Large intestine (tissue), 3 donors: ENCODE measurements around the gene GPX6. TPM values are rescaled to one million over a fixed set of nuclear protein-coding genes. Genes with fewer than 3 reads are reported as not detected.
"Not testable (repeated sequence)": the region's sequence is repeated elsewhere in the genome, so short reads cannot be mapped to it uniquely, and the experiment has no call there.

ENCODE experiments used
- DNase-seq, 2 donors: peaks; one replicate each; pipeline versions ENCODE4 v3.0.0 to v3.0.0-alpha.2; 2013
- H3K27ac ChIP-seq: one replicate; pipeline ENCODE4 v1.5.1; 2013; ENCODE audit warnings: low read length
- H3K27me3 ChIP-seq: 2 replicates; pipeline ENCODE4 v1.6.1; 2013; ENCODE audit warnings: low read length; ENCODE audit not compliant: control insufficient read depth, insufficient read depth
- H3K36me3 ChIP-seq: 2 replicates; pipeline ENCODE4 v1.6.1; 2013; ENCODE audit warnings: low read length; ENCODE audit not compliant: control insufficient read depth, insufficient read depth
- H3K4me1 ChIP-seq: one replicate; pipeline ENCODE4 v1.6.1; 2013; ENCODE audit warnings: low read length; ENCODE audit not compliant: control insufficient read depth, insufficient read depth
- H3K4me3 ChIP-seq: one replicate; pipeline ENCODE4 v1.5.1; 2013; ENCODE audit warnings: low read length
- H3K9me3 ChIP-seq: one replicate; pipeline ENCODE4 v1.6.1; 2013; ENCODE audit warnings: mild to moderate bottlenecking, low read depth, low read length, moderate library complexity; ENCODE audit not compliant: control insufficient read depth
- WGBS: methylation state at CpG from one replicate; pipeline ENCODE4 v1.1.5; 2013; ENCODE audit warnings: low lambda C conversion rate; ENCODE audit not compliant: insufficient coverage; 5-methylcytosine and 5-hydroxymethylcytosine counted together
- polyA plus RNA-seq: library from polyadenylated mRNA; unstranded; fragments of 120-200 nt; gene quantifications from one replicate; pipeline ENCODE4 v1.2.1, GENCODE V29; 2013

The GPX6 gene
- polyA plus RNA-seq, 1 donor: not detected

- H3K4me3 ChIP-seq: no peak overlapping the region
- no peak for DNase-seq
- H3K9me3 ChIP-seq: no peaks in the 10 kb centered on the region
- H3K36me3 ChIP-seq: no peaks in the 10 kb centered on the region
- H3K27ac ChIP-seq: no peak overlapping the region
- WGBS: no CpG with 5 or more reads among the region's 3 CpGs
- peaks cover 51% of the 10 kb centered on the region for H3K27me3 ChIP-seq
- H3K4me1 ChIP-seq: no peaks in the 10 kb centered on the region
These were observed 30.1 kb downstream of the GPX6 start for GRCh38 chr6:28485482-28485881.

- DNase-seq: no peak
- Histone ChIP-seq H3K4me1 (no peaks in the 10 kb centered on the region), H3K27me3 (peaks cover 52% of the 10 kb centered on the region), H3K36me3 (no peaks in the 10 kb centered on the region), H3K27ac (no peak overlapping the region), H3K4me3 (no peak overlapping the region), H3K9me3 (no peaks in the 10 kb centered on the region)
- 70% methylated on average over 2 of the region's 9 CpGs for WGBS
These were observed 35.2 kb downstream of the GPX6 start for GRCh38 chr6:28480253-28480932.

GRCh38 chr6:28478518-28478917, 37.1 kb downstream of the GPX6 start:
- no peak for DNase-seq
- H3K4me1 ChIP-seq: no peaks in the 10 kb centered on the region
- H3K9me3 ChIP-seq: no peaks in the 10 kb centered on the region
- H3K27ac ChIP-seq: no peak overlapping the region
- H3K27me3 ChIP-seq: peaks cover 60% of the 10 kb centered on the region
- no peak overlapping the region for H3K4me3 ChIP-seq
- WGBS: 72% methylated on average over 11 of the region's 12 CpGs
- no peaks in the 10 kb centered on the region for H3K36me3 ChIP-seq

- H3K9me3 ChIP-seq: peaks cover 2% of the 10 kb centered on the region
- H3K4me3 ChIP-seq: no peak overlapping the region
- DNase-seq: peak in 1 of 2 donors; percentile 33
- no peaks in the 10 kb centered on the region for H3K36me3 ChIP-seq
- H3K27me3 ChIP-seq: peaks cover 37% of the 10 kb centered on the region
- H3K27ac ChIP-seq: no peak overlapping the region
- no peaks in the 10 kb centered on the region for H3K4me1 ChIP-seq
- 12% methylated on average over 3 of the region's 18 CpGs for WGBS
These were observed 41.0 kb downstream of the GPX6 start for GRCh38 chr6:28474441-28475219.

GRCh38 chr6:28469153-28469745, 46.3 kb downstream of the GPX6 start:
- not testable (repeated sequence) for H3K36me3 ChIP-seq, H3K27me3 ChIP-seq, H3K9me3 ChIP-seq, DNase-seq, H3K4me3 ChIP-seq, H3K4me1 ChIP-seq, H3K27ac ChIP-seq
- WGBS: no CpG with 5 or more reads among the region's 45 CpGs

GRCh38 chr6:28468056-28468455, 47.5 kb downstream of the GPX6 start:
- Histone ChIP-seq H3K4me1 (no peaks in the 10 kb centered on the region), H3K27ac (no peak overlapping the region), H3K27me3 (peaks cover 15% of the 10 kb centered on the region), H3K36me3 (no peaks in the 10 kb centered on the region), H3K4me3 (no peak overlapping the region), H3K9me3 (peaks cover 5% of the 10 kb centered on the region)
- WGBS: 85% methylated on average over 4 of the region's 7 CpGs
- no peak for DNase-seq

GRCh38 chr6:28462401-28462800, 53.2 kb downstream of the GPX6 start:
- Histone ChIP-seq H3K27me3 (peaks cover 32% of the 10 kb centered on the region), H3K4me3 (no peak overlapping the region), H3K9me3 (no peaks in the 10 kb centered on the region), H3K36me3 (no peaks in the 10 kb centered on the region), H3K4me1 (no peaks in the 10 kb centered on the region), H3K27ac (no peak overlapping the region)
- DNase-seq: no peak
- no CpG with 5 or more reads among the region's 2 CpGs for WGBS

- DNase-seq: no peak
- Histone ChIP-seq H3K36me3 (no peaks in the 10 kb centered on the region), H3K4me3 (no peak overlapping the region), H3K27ac (no peak overlapping the region), H3K27me3 (peaks cover 34% of the 10 kb centered on the region), H3K9me3 (no peaks in the 10 kb centered on the region), H3K4me1 (no peaks in the 10 kb centered on the region)
- WGBS: no CpG with 5 or more reads among the region's 1 CpG
These were observed 57.0 kb downstream of the GPX6 start for GRCh38 chr6:28458568-28458967.

Other genes with a start within 250 kb of the GPX6 start
- 25.4 TPM for gene ZSCAN26, start 248.7 kb downstream of the GPX6 start, polyA plus RNA-seq
- gene PGBD1, start 234.2 kb downstream of the GPX6 start, polyA plus RNA-seq: 5.0 TPM
- 5.2 TPM for gene ZSCAN31, start 179.6 kb downstream of the GPX6 start, polyA plus RNA-seq
- gene ZKSCAN3, start 165.8 kb downstream of the GPX6 start, polyA plus RNA-seq: 5.4 TPM
- gene ZSCAN12, start 116.0 kb downstream of the GPX6 start, polyA plus RNA-seq: 7.7 TPM
- 3.6 TPM for gene ZSCAN23, start 72.3 kb downstream of the GPX6 start, polyA plus RNA-seq
- gene GPX5, start 10.1 kb upstream of the GPX6 start, polyA plus RNA-seq: not detected